ENCODE data around the gene IDH3G. TPM values are rescaled to one million over a fixed set of nuclear protein-coding genes. Genes with fewer than 3 reads are reported as not detected.

Gene IDH3G
- total and polyA plus RNA-seq, 2 of the 8 experiments (the other 6 are each of a cell fraction or from before 2014, with no cell fraction given) = 39.4 to 66.7 TPM

- no peak for TF ChIP-seq TEAD4 (IDR thresholded peaks at IDR 0.05; ENCODE audit: low read depth, low read length)
- TF ChIP-seq TAF7 (optimal IDR thresholded peaks at IDR 0.05; ENCODE audit: borderline replicate concordance, low read depth, low read length) = no peak
- no peak for TF ChIP-seq ATF2 (IDR thresholded peaks at IDR 0.05; ENCODE audit: low read length)
- no peak for TF ChIP-seq RAD21 (IDR thresholded peaks at IDR 0.05 in 1 of 2, conservative IDR thresholded peaks at IDR 0.05 in 1 of 2; ENCODE audit: low read depth in 2 of 2, low read length in 2 of 2)
- no peak for TF ChIP-seq RXRA (IDR thresholded peaks at IDR 0.05; ENCODE audit: insufficient read depth, low read depth, low read length)
Measured at GRCh38 chrX:153777261-153778090, 16.7 kb downstream of the IDH3G start (continued).

All from H1 (cell line).